ENCODE measurements around the gene CAMK1D. TPM values are rescaled to one million over a fixed set of nuclear protein-coding genes. Genes with fewer than 3 reads are reported as not detected.
"Not testable (repeated sequence)": the region's sequence is repeated elsewhere in the genome, so short reads cannot be mapped to it uniquely, and the experiment has no call there.

CAMK1D gene
- total RNA-seq, 1 donor from 2014 or later: 12.8 TPM

GRCh38 chr10:12712293-12712983 is 363.1 kb downstream of the CAMK1D start:
- peaks cover 36% of the 10 kb centered on the region for H3K4me1 ChIP-seq
- intact Hi-C loops (cut with DNase I): loop anchor here (10.0 kb wide), 2 partner anchors 372 to 448 kb away; no protein-coding TSS in a partner anchor
- no peaks in the 10 kb centered on the region for H3K27me3 ChIP-seq
- DNase-seq (ENCODE audit: extremely low spot score in 2 of 2): no peak
- no peaks in the 10 kb centered on the region for H3K36me3 ChIP-seq
- H3K9me3 ChIP-seq: no peaks in the 10 kb centered on the region
- no peak overlapping the region for H3K27ac ChIP-seq
- TF ChIP-seq POLR2AphosphoS5 (IDR thresholded peaks at IDR 0.05; ENCODE audit: insufficient read depth in 1 of 2, low read depth in 1 of 2): no peak
- no peak for TF ChIP-seq POLR2A (IDR thresholded peaks at IDR 0.05)
- TF ChIP-seq CTCF (IDR thresholded peaks at IDR 0.05): no peak
- H3K4me3 ChIP-seq: no peak overlapping the region

GRCh38 chr10:12712984-12713316 is 363.6 kb downstream of the CAMK1D start:
- not testable (repeated sequence) for H3K27ac ChIP-seq; H3K27me3 ChIP-seq; H3K36me3 ChIP-seq; H3K9me3 ChIP-seq; H3K4me3 ChIP-seq; DNase-seq (ENCODE audit: extremely low spot score in 2 of 2)
- peaks cover 31% of the 10 kb centered on the region for H3K4me1 ChIP-seq
- intact Hi-C loops (cut with DNase I): loop anchor here (10.0 kb wide), 2 partner anchors 372 to 448 kb away; no protein-coding TSS in a partner anchor

- Histone ChIP-seq H3K27me3 (no peaks in the 10 kb centered on the region), H3K9me3 (no peaks in the 10 kb centered on the region), H3K27ac (no peak overlapping the region), H3K36me3 (no peaks in the 10 kb centered on the region), H3K4me3 (no peak overlapping the region), H3K4me1 (peaks cover 24% of the 10 kb centered on the region)
- intact Hi-C loops (cut with DNase I): loop anchor here (10.0 kb wide), 2 partner anchors 369 to 451 kb away; no protein-coding TSS in a partner anchor
- TF ChIP-seq POLR2A (IDR thresholded peaks at IDR 0.05) (no peak), CTCF (IDR thresholded peaks at IDR 0.05) (no peak), POLR2AphosphoS5 (IDR thresholded peaks at IDR 0.05; ENCODE audit: insufficient read depth in 1 of 2, low read depth in 1 of 2) (no peak)
- no peak for DNase-seq (ENCODE audit: extremely low spot score in 2 of 2)
These were observed 366.7 kb downstream of the CAMK1D start for GRCh38 chr10:12716042-12716441.

- H3K4me3 ChIP-seq: no peak overlapping the region
- no peak for TF ChIP-seq CTCF (IDR thresholded peaks at IDR 0.05)
- TF ChIP-seq POLR2AphosphoS5 (IDR thresholded peaks at IDR 0.05; ENCODE audit: insufficient read depth in 1 of 2, low read depth in 1 of 2): peak in 1 of 2 donors; percentile 53
- no peak for TF ChIP-seq POLR2A (IDR thresholded peaks at IDR 0.05)
- no peaks in the 10 kb centered on the region for H3K36me3 ChIP-seq
- no peak for DNase-seq (ENCODE audit: extremely low spot score in 2 of 2)
- H3K27ac ChIP-seq: no peak overlapping the region
- H3K4me1 ChIP-seq: peaks cover 24% of the 10 kb centered on the region
- no peaks in the 10 kb centered on the region for H3K9me3 ChIP-seq
- no peaks in the 10 kb centered on the region for H3K27me3 ChIP-seq
- intact Hi-C loops (cut with DNase I): loop anchor here (10.0 kb wide), 2 partner anchors 367 to 453 kb away; no protein-coding TSS in a partner anchor
These were observed 368.8 kb downstream of the CAMK1D start for GRCh38 chr10:12717981-12718707.

- DNase-seq (ENCODE audit: extremely low spot score in 2 of 2): no peak
- Histone ChIP-seq H3K9me3 (no peaks in the 10 kb centered on the region), H3K36me3 (no peaks in the 10 kb centered on the region), H3K27me3 (no peaks in the 10 kb centered on the region), H3K27ac (peak overlapping the region; percentile 50), H3K4me1 (peaks cover 24% of the 10 kb centered on the region), H3K4me3 (no peak overlapping the region)
- TF ChIP-seq POLR2A (IDR thresholded peaks at IDR 0.05) (no peak), POLR2AphosphoS5 (IDR thresholded peaks at IDR 0.05; ENCODE audit: insufficient read depth in 1 of 2, low read depth in 1 of 2) (peak in 1 of 2 donors; percentile 67)
- intact Hi-C loops (cut with DNase I): loop anchor here (10.0 kb wide), 2 partner anchors 365 to 455 kb away; no protein-coding TSS in a partner anchor
These were observed 370.0 kb downstream of the CAMK1D start for GRCh38 chr10:12719365-12719764.
